Amniotic stem cell (primary cell): ENCODE results near the gene HADH.
"Not testable (repeated sequence)": the region's sequence is repeated elsewhere in the genome, so short reads cannot be mapped to it uniquely, and the experiment has no call there.

Experiments
- DNase-seq: peaks from one replicate; lab custom pipeline; 2025; lab: John Stamatoyannopoulos, UW

HADH gene

GRCh38 chr4:108031427-108032083, 41.9 kb downstream of the HADH start:
- DNase-seq, result no peak

- DNase-seq, result no peak
Measured at GRCh38 chr4:108033348-108033747, 43.7 kb downstream of the HADH start.

GRCh38 chr4:108034565-108034964, 44.9 kb downstream of the HADH start:
- DNase-seq, result no peak

- DNase-seq, result no peak
Measured at GRCh38 chr4:108035691-108036090, 46.0 kb downstream of the HADH start.

- DNase-seq, result no peak
Measured at GRCh38 chr4:108036213-108036612, 46.5 kb downstream of the HADH start.

GRCh38 chr4:108037884-108038283, 48.2 kb downstream of the HADH start:
- DNase-seq, result no peak

- no peak for DNase-seq
Measured at GRCh38 chr4:108042927-108043326, 53.2 kb downstream of the HADH start.

GRCh38 chr4:108043526-108043925, 53.8 kb downstream of the HADH start:
- DNase-seq, result no peak

GRCh38 chr4:108044951-108045686, 55.4 kb downstream of the HADH start:
- DNase-seq, result no peak

- DNase-seq, result no peak
Measured at GRCh38 chr4:108045687-108046024, 56.0 kb downstream of the HADH start.

GRCh38 chr4:108047199-108047598, 57.5 kb downstream of the HADH start:
- DNase-seq, result no peak

- no peak for DNase-seq
Measured at GRCh38 chr4:108048157-108048556, 58.5 kb downstream of the HADH start.

- no peak for DNase-seq
Measured at GRCh38 chr4:108048997-108049396, 59.3 kb downstream of the HADH start.

GRCh38 chr4:108049406-108049805, 59.7 kb downstream of the HADH start:
- DNase-seq, result no peak

- not testable (repeated sequence) for DNase-seq
Measured at GRCh38 chr4:108050166-108051111, 60.8 kb downstream of the HADH start.

GRCh38 chr4:108051343-108051742, 61.7 kb downstream of the HADH start:
- no peak for DNase-seq

GRCh38 chr4:108052558-108053120, 63.0 kb downstream of the HADH start:
- no peak for DNase-seq

- DNase-seq, result no peak
Measured at GRCh38 chr4:108053251-108053711, 63.6 kb downstream of the HADH start.

GRCh38 chr4:108054025-108054638, 64.4 kb downstream of the HADH start:
- DNase-seq, result no peak

GRCh38 chr4:108055787-108056186, 66.1 kb downstream of the HADH start:
- no peak for DNase-seq

GRCh38 chr4:108056418-108056817, 66.7 kb downstream of the HADH start:
- no peak for DNase-seq
